K562 (cell line): ENCODE measurements around the gene PDIA4. TPM values are rescaled to one million over a fixed set of nuclear protein-coding genes. Genes with fewer than 3 reads are reported as not detected.
A peak's percentile ranks its signal among the peaks of the same experiment; 100 is the strongest.

Experiments
- ATF7 ChIP-seq: fragments of 450-650 bp; IDR thresholded peaks from 2 replicates; pipeline ENCODE4 v1.7.1; 2014; ENCODE audit warnings: mild to moderate bottlenecking, moderate library complexity
- CBX1 ChIP-seq: sonication (generic); IDR thresholded peaks from 2 replicates; pipeline ENCODE4 v1.6.1; 2016; ENCODE audit warnings: antibody characterized with exemption, low read depth, mild to moderate bottlenecking
- ERF ChIP-seq: fragments of 450-650 bp; formaldehyde crosslinking; IDR thresholded peaks from 2 replicates; pipeline ENCODE4 v1.4.0; 2020; ENCODE audit warnings: mild to moderate bottlenecking, mixed read lengths
- IFI16 ChIP-seq: fragments of 250-450 bp; sonication (Bioruptor Pico); IDR thresholded peaks from 2 replicates; pipeline ENCODE4 v2.1.2; 2022; ENCODE audit warnings: mild to moderate bottlenecking, inconsistent platforms
- NCOA2 ChIP-seq, 2 experiments: fragments of 450-650 bp; IDR thresholded peaks; 2 replicates each; pipeline ENCODE4 v1.6.1; 2018; ENCODE audit warnings: mild to moderate bottlenecking in 2 of 2, moderate library complexity in 1 of 2; ENCODE audit not compliant: partially characterized antibody in 2 of 2
- NR2C1 ChIP-seq, 2 experiments: fragments of 450-650 bp; IDR thresholded peaks; 2 replicates each; pipeline ENCODE4 v1.6.1; 2017; ENCODE audit warnings: mild to moderate bottlenecking in 2 of 2, antibody characterized with exemption in 1 of 2, inconsistent platforms in 1 of 2, missing compliant biosample characterization in 1 of 2, missing genetic modification characterization in 1 of 2
- PHF21A ChIP-seq: fragments of 450-650 bp; IDR thresholded peaks from 2 replicates; pipeline ENCODE4 v1.6.1; 2017; ENCODE audit warnings: low read depth, borderline replicate concordance
- PTTG1 ChIP-seq: fragments of 450-650 bp; IDR thresholded peaks from 2 replicates; pipeline ENCODE4 v1.6.1; 2016; ENCODE audit warnings: low read depth, mild to moderate bottlenecking, missing genetic modification characterization, missing compliant biosample characterization
- SIX5 ChIP-seq, 2 experiments: IDR thresholded peaks; 2 replicates each; pipeline ENCODE4 v1.6.1; 2011; ENCODE audit warnings: low read length in 2 of 2, borderline replicate concordance in 1 of 2, low read depth in 1 of 2, mild to moderate bottlenecking in 1 of 2, moderate library complexity in 1 of 2; ENCODE audit not compliant: insufficient read depth in 1 of 2
- SOX6 ChIP-seq: fragments of 450-650 bp; IDR thresholded peaks from 2 replicates; pipeline ENCODE4 v1.6.1; 2014; ENCODE audit warnings: mild to moderate bottlenecking
- YY1 ChIP-seq, 3 experiments: IDR thresholded peaks; 2 replicates each; pipeline ENCODE4 v1.6.1; 2011; ENCODE audit warnings: low read length in 2 of 3, mild to moderate bottlenecking in 2 of 3, moderate library complexity in 2 of 3, borderline replicate concordance in 1 of 3, control low read depth in 1 of 3, low read depth in 1 of 3; ENCODE audit not compliant: insufficient read depth in 3 of 3, insufficient replicate concordance in 2 of 3, control insufficient read depth in 1 of 3, insufficient read length in 1 of 3; ENCODE audit errors: extremely low read depth in 1 of 3
- ZBTB9 ChIP-seq: fragments of 450-650 bp; formaldehyde crosslinking; IDR thresholded peaks from 2 replicates; pipeline ENCODE4 v1.4.0; 2020; ENCODE audit warnings: mild to moderate bottlenecking, moderate library complexity
- polyA plus RNA-seq, 8 experiments: library from polyadenylated mRNA; depleted of rRNA in 4 of 8; stranded (reverse) in 5 of 8; unstranded in 3 of 8; fragments of >200 nt; fragmentation: Nextera tagmentation in 2 of 8; fragmentation: Illumina TruSeq in 1 of 8; extraction: Ambion mirVana in 2 of 8; extraction: Trizol in 1 of 8; gene quantifications; 2 replicates each; pipeline versions ENCODE4 v1.2.1 to v1.2.3, GENCODE V29; 2011 to 2014; ENCODE audit warnings: inconsistent platforms in 1 of 8, missing spikeins in 1 of 8
- total RNA-seq, 7 experiments: library from RNA; depleted of rRNA in 6 of 7; stranded (reverse); fragments of >200 nt in 6 of 7; fragmentation: Illumina TruSeq in 2 of 7; extraction: Trizol in 2 of 7; gene quantifications; 2 replicates each; pipeline versions ENCODE4 v1.2.1 to v1.2.3, GENCODE V29; 2011 to 2021; ENCODE audit warnings: low replicate concordance in 1 of 7
- TF ChIP-seq, protein P1 (sequence below), 2 experiments: IDR thresholded peaks in 1 of 2; conservative IDR thresholded peaks in 1 of 2; 2 replicates each; pipeline ENCODE4 v1.6.1; 2016; ENCODE audit warnings: low read depth in 2 of 2, mild to moderate bottlenecking in 1 of 2, missing compliant biosample characterization in 1 of 2, missing genetic modification characterization in 1 of 2, moderate library complexity in 1 of 2
- TF ChIP-seq, protein P2 (sequence below), 2 experiments: fragments of 450-650 bp; formaldehyde crosslinking in 1 of 2; IDR thresholded peaks; 2 replicates each; pipeline versions ENCODE4 v1.4.0 to v1.6.1; 2014 to 2020; ENCODE audit warnings: mild to moderate bottlenecking in 2 of 2, borderline replicate concordance in 1 of 2, low read depth in 1 of 2

The PDIA4 gene
- total and polyA plus RNA-seq, 9 of the 15 experiments (the other 6 are each of a cell fraction or from before 2014, with no cell fraction given) = 9.1 to 175 (median 146) TPM

DNA sequence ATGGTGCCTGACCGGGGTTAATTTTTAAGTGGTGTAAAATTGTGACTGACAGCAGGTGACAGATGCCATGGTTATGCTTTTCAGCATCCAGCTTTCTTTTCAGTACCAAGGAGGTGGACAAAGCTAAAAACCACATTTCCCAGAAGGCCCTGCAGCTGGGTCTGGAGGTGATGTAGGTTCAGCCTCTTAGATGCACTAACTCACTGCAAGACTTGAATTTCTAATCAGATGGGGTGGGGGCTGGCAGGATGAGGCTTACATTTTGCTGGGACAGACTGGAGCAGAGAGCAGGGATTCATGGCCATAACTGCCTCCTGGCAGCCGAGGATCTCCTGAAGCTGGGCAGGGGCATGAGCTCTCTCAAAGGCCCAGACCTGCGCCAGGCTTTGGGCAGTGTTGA lies 52.4 kb downstream of the PDIA4 start (continued):
- TF ChIP-seq, protein P1, sequence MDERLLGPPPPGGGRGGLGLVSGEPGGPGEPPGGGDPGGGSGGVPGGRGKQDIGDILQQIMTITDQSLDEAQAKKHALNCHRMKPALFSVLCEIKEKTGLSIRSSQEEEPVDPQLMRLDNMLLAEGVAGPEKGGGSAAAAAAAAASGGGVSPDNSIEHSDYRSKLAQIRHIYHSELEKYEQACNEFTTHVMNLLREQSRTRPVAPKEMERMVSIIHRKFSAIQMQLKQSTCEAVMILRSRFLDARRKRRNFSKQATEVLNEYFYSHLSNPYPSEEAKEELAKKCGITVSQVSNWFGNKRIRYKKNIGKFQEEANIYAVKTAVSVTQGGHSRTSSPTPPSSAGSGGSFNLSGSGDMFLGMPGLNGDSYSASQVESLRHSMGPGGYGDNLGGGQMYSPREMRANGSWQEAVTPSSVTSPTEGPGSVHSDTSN (CRISPR knock-in tag; IDR thresholded peaks at IDR 0.05; ENCODE audit: low read depth) = no peak
- TF ChIP-seq, protein P1 (tag; conservative IDR thresholded peaks at IDR 0.05; ENCODE audit: low read depth) = 0 out of 2 replicates have a peak, but pooled peaks have one; percentile 13
- TF ChIP-seq SIX5 (IDR thresholded peaks at IDR 0.05; ENCODE audit: borderline replicate concordance in 1 of 2, insufficient read depth in 1 of 2, low read depth in 1 of 2, low read length in 2 of 2) (peak; percentile 33 to 37; a peak in 2 of 4 replicates), IFI16 (CRISPR knock-in tag) (no peak), NR2C1 (IDR thresholded peaks at IDR 0.05) (no peak), NR2C1 (tag; IDR thresholded peaks at IDR 0.05) (peak; percentile 56), NCOA2 (IDR thresholded peaks at IDR 0.05; ENCODE audit: partially characterized antibody in 2 of 2) (no peak), ZBTB9 (CRISPR knock-in tag) (no peak), ATF7 (peak; percentile 17; the same call in 1 of the 2 replicates), YY1 (IDR thresholded peaks at IDR 0.05; ENCODE audit: borderline replicate concordance in 1 of 3, control insufficient read depth in 1 of 3, extremely low read depth in 1 of 3, insufficient read depth in 3 of 3, insufficient read length in 1 of 3, insufficient replicate concordance in 2 of 3, low read depth in 1 of 3, low read length in 2 of 3) (peak in 1 of 3 experiments; percentile 3), PHF21A (no peak), PTTG1 (no peak), CBX1 (no peak), SOX6 (no peak), ERF (CRISPR knock-in tag) (no peak)
- TF ChIP-seq, protein P2, sequence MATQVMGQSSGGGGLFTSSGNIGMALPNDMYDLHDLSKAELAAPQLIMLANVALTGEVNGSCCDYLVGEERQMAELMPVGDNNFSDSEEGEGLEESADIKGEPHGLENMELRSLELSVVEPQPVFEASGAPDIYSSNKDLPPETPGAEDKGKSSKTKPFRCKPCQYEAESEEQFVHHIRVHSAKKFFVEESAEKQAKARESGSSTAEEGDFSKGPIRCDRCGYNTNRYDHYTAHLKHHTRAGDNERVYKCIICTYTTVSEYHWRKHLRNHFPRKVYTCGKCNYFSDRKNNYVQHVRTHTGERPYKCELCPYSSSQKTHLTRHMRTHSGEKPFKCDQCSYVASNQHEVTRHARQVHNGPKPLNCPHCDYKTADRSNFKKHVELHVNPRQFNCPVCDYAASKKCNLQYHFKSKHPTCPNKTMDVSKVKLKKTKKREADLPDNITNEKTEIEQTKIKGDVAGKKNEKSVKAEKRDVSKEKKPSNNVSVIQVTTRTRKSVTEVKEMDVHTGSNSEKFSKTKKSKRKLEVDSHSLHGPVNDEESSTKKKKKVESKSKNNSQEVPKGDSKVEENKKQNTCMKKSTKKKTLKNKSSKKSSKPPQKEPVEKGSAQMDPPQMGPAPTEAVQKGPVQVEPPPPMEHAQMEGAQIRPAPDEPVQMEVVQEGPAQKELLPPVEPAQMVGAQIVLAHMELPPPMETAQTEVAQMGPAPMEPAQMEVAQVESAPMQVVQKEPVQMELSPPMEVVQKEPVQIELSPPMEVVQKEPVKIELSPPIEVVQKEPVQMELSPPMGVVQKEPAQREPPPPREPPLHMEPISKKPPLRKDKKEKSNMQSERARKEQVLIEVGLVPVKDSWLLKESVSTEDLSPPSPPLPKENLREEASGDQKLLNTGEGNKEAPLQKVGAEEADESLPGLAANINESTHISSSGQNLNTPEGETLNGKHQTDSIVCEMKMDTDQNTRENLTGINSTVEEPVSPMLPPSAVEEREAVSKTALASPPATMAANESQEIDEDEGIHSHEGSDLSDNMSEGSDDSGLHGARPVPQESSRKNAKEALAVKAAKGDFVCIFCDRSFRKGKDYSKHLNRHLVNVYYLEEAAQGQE (IDR thresholded peaks at IDR 0.05; ENCODE audit: borderline replicate concordance) = peak; percentile 30; the same call in 1 of the 2 replicates
- TF ChIP-seq, protein P2 (CRISPR knock-in tag; IDR thresholded peaks at IDR 0.05; ENCODE audit: low read depth) = no peak
